ENCODE data around the gene RNF39.

The RNF39 gene

GRCh38 chr6:30102970-30103871, 27.7 kb upstream of the RNF39 start:
- in situ Hi-C loops (cut with HindIII; ENCODE audit: low sequenced_read_pairs) = no loop called here
- DNase-seq (ENCODE audit: low read depth, low spot score) = peak; percentile 87
- TF ChIP-seq CTCF (IDR thresholded peaks at IDR 0.05; ENCODE audit: low read depth, low read length) = peak; percentile 95
- peak overlapping the region; percentile 33 for H3K4me3 ChIP-seq (ENCODE audit: low read depth, low read length)

GRCh38 chr6:30102414-30102969, 26.9 kb upstream of the RNF39 start:
- in situ Hi-C loops (cut with HindIII; ENCODE audit: low sequenced_read_pairs) = no loop called here
- TF ChIP-seq CTCF (IDR thresholded peaks at IDR 0.05; ENCODE audit: low read depth, low read length) = no peak
- no peak overlapping the region for H3K4me3 ChIP-seq (ENCODE audit: low read depth, low read length)
- no peak for DNase-seq (ENCODE audit: low read depth, low spot score)

GRCh38 chr6:30101444-30102413, 26.2 kb upstream of the RNF39 start:
- no peak for TF ChIP-seq CTCF (IDR thresholded peaks at IDR 0.05; ENCODE audit: low read depth, low read length)
- peak overlapping the region; percentile 42 for H3K4me3 ChIP-seq (ENCODE audit: low read depth, low read length)
- in situ Hi-C loops (cut with HindIII; ENCODE audit: low sequenced_read_pairs) = no loop called here
- DNase-seq (ENCODE audit: low read depth, low spot score) = peak; percentile 77

- H3K4me3 ChIP-seq (ENCODE audit: low read depth, low read length) = no peak overlapping the region
- in situ Hi-C loops (cut with HindIII; ENCODE audit: low sequenced_read_pairs) = no loop called here
- no peak for DNase-seq (ENCODE audit: low read depth, low spot score)
- no peak for TF ChIP-seq CTCF (IDR thresholded peaks at IDR 0.05; ENCODE audit: low read depth, low read length)
Observed at GRCh38 chr6:30100585-30101443, 25.2 kb upstream of the RNF39 start.

- TF ChIP-seq CTCF (IDR thresholded peaks at IDR 0.05; ENCODE audit: low read depth, low read length) = no peak
- in situ Hi-C loops (cut with HindIII; ENCODE audit: low sequenced_read_pairs) = no loop called here
Observed at GRCh38 chr6:30100154-30100553, 24.6 kb upstream of the RNF39 start.

More at GRCh38 chr6:30100154-30100553, 24.6 kb upstream of the RNF39 start:
- no peak overlapping the region for H3K4me3 ChIP-seq (ENCODE audit: low read depth, low read length)
- DNase-seq (ENCODE audit: low read depth, low spot score) = no peak

Data from astrocyte of the spinal cord (primary cell).